Hippocampal formation (tissue), 2 donors: Measurements from ENCODE around the gene SP4.

Experiments used
- DNase-seq, 2 donors: peaks; one replicate each; lab custom pipeline; 2025; lab: John Stamatoyannopoulos, UW

SP4 gene

DNA sequence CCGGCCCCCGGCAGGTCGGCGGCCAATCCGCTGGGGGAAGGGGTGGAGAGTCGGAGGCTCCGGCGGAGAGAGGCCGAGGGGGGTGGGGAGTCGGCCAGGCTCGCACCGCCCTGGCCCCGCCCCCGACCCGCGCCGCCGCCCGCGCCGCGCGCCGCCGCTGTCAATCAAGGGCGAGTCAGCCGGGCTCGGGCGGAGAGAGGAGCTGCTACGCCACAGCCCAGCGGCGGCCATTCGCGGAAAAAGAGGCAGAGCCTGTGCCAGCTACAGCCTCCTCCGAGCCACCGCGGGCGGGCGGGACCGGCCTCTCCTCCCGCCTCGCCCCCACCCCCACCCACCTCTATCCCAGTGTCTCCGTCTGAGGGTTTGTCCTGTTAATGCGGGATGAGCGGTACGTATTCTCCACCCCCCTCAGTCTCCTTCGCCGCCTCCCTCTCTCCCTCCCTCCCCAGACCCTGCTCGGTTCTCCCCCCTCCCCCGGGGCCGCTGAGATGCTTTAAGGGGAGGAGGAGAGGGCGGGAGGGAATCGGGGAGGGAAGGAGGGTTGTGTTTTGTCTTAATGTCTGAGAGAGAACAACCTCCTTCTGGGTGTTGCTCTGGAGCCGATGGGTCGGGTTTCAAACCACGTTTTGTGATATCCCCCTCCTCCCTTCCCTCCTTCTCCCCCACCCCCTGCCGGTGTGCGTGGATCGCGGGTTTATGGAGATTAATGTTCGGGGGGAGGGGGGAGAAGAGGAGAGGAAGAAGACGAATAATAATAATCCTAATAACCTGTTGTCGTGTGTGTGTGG lies at the start of gene SP4:
Gene SP4 (plus strand): TSS at position 213 of the 788 bp plus-strand sequence. CDS start 169 bp downstream, at position 382.
- DNase-seq = peak; percentile 94 to 97

DNA sequence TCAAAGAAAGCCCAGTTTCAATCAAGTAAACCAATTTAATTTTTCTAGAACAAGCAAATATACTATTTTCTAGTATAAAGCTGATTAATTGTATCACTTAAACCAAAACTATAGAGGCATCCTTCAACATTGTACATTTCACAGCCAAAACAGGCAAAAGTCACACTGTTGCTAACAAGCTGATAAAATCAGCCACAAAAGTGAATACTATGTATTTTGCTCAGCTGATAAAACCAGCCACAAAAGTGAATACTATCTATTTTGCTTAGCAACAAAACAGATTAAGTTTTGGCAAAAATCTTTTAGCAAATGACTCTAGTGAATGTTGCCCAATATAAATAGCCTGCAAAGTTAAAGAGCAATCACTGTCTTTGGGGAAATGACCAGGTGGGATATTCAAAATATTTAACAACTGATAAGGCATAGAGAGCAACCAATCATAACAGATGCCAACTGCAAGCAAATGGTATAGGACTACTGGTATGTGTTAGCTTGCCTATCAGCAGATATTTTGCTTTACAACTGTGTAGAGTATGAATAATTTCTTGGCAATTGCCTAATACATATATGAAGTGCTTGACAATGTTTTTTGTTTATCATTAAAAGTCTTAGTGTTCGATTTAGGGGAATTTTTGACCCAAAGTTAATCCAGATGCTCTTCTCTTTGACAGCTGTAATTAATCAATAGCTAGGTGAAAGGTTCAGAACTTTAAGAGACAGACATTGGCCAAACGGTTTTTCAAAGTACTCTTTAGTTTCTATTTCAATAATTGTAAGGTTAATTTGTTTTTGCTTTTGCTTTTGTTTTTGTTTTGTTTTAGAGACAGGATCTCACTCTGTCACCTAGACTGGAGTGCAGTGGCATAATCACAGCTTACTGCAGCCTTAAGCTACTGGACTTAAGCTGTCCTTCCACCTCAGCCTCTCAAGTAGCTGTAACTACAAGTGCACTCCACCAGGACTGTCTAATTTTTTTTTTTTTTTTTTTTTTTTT lies 44.4 kb upstream of the SP4 start:
- DNase-seq = no peak

DNA sequence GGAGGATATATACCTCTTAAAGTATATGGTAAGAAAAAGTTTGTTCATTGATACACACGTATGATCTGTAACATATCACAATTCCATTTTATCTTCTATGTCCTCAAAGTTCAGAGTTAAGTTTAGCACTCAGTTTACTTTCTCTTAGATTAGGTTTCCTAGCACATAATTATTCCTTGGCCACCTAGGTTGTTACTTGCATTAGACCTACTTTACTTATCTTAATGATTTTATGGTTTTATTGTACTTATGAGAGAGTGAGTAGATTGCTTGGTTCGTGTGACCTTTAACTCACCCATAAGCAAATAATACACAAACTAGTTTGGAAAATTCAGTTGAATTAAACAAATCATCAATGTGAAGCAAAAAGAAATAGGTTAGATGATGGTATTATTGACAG lies 33.9 kb upstream of the SP4 start:
- no peak for DNase-seq

DNA sequence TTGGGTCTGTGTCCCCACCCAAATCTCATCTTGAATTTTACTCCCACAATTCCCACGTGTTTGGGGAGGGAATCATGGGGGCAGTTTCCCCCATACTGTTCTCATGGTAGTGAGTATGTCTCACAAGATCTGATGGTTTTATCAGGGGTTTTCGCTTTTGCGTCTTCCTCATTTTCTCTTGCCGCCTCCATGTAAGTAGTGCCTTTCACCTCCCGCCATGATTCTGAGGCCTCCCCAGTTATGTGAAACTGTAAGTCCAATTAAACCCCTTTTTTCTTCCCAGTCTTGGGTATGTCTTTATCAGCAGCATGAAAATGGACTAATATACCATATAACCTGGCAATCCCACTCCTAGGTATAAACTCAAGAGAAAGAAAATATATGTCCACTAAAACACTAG lies 25.9 kb upstream of the SP4 start:
- DNase-seq = no peak

DNA sequence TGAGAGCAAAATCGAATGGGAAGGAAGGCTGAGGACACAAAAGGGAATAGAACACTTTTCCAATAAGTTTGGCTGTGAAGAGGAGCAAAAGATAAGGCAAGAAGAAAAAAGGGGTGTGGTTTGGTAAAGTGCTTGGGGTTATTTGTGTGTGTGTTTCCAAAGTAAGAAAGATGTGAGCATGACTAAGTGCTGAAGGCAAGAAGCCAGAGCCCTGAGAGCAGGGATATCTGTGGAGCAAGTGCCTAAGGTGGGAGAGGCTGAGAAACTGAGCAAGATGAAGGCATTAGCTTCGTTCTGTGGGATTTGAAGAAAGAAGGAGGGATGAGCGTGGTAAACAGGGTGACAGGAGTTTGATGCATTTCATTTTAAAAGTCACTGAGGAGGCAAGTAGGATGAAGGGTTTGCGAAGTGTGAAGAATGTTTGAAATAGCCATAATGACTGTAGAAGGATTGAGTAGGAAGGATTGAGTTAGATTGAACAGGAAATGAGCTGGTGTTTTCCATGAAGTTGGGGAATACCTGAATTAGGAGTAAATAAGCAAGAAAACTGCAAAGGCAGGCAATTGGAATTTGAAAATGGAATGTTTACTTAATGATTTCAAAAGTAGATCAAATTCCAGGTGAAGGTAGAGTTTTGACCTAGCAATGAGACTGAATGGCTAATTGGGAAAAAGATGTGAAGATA lies 19.9 kb upstream of the SP4 start:
- DNase-seq = no peak

DNA sequence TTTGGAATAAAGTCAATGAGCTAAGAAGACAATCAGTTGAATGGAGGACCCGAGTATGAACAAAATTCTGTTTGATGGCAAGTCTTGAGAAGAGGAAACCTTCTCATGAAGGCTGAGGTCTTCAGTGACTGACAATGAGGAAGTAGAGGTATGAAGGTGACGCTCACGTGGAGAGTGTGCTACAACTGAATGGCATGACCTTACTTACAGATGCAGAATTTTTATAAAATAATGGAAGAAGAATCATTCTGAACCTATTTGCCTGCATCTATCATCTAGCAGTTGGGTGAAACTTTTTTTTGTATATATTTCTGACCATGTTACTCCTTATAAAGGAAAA lies 19.4 kb upstream of the SP4 start:
- DNase-seq = no peak

DNA sequence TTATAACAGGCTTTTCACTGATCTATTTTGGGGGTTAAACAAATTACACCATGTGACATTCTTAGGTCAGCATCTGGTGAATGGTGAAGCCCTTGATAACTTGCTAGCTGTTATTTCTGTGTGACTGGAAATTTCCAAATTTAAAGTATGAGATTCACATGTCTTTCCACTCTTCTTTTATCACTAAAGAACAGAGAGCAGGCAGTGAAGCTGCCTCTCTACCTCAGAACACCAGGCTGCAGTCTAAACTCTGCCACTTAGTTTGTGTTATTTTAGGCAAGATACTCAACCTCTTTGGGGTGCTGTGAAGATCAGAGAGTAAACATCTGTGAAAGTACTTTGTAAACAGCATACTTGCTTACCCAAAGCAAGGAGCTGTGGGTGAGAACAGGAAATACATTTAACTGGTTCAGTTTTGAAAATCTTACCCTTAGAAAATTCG lies 15.5 kb upstream of the SP4 start:
- DNase-seq = no peak

DNA sequence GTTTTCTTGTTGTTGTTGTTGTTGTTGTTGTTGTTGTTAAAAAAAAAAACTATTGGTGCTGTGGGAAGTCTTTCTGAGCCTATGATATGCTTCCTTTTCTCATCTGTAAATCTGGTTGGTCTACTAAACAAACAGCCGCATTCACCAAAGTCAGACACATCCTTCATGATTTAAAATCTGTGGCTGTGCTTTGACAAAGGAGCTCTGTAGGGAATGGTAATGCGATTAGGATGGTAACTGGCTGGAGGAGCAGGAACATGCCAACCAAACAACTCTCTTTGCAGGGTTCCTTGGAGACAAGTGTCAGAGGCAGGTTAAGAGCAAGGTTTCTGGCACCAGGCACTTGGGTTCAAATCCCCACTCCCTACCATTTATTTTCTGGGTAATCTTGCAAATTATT lies 14.9 kb upstream of the SP4 start:
- DNase-seq = peak in 1 of 2 donors; percentile 6

DNA sequence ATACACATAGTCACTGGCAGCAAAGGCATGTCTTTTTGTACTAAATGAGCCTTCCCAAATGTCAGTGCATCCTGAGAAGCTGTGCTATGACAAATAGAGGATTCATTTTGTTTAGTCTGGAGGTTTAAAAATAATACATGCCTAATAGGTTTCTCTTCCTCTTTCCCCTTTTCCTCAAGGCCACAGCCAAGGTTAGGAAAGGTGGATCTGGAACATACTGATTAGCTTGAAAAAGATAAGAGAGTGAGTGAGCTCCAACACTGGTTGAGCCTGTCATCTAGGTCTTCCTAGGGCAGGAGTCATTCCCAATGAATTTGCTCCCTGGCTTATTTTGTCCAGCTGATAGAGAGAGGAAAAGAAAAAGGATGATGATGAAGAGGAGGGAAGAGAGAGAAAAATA lies 14.4 kb upstream of the SP4 start:
- DNase-seq = no peak

DNA sequence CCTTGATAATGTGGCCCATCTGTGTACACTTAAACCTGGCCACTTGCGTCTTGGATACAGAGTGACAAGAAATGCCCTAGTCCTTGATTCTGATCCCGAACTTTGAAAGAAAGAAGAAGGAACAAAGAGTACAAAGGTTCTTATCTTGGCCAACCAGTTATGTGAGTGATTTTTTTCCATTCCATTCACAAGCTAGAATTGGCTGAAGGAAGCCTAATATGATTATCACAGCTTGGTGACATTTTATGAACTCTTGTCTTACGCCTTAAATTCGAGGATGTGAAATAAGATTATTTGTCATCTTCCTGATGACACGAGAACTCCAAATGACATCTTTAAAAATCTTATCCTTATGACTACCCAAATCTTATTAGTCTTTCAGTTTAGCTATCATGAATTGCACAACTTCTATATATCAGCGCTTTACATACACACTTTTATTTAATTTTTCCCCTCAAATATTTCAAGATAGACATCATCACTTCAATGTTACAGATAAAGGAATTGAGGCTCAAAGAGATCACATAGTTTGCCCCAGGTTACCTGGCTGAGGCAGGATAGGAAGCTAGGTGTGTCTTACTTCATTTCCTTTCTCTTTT lies 13.0 kb upstream of the SP4 start:
- DNase-seq = no peak

DNA sequence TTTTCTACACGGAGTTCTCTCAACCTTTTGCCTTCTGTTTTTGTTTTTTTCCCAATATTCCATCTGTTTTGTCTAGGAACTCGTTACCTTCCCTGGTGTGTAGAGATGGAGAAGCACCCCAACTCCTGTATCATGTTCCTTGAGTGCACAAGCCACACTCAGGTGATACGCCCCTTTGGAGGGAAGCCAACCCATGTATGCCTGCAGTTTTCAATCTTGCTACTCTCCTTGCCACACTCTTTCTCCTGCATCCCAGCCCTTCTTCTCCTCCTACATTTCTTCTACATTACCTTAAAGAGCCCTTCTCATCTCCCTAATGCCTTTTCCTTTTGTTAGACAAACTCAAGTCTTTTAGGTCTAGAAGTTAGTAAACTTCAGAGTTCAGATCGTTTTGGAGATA lies 10.2 kb upstream of the SP4 start:
- DNase-seq = no peak

DNA sequence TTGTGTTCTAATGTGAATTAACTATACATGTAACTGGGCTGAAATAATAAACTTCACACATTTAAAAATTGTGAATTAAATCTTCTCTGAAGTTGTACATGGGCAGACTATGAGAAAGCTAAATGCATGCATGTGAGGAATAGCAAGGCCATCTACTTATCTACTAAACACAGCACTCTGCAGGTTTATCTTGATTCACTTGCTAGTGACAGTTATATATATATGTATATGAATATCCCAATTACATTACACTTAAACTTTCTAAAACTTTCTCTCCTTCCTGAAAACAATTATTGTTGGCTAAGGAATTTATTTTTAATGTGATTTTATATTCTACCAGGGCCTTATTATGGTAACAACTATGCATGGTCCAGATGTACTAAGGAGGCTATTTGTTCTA lies 5.1 kb upstream of the SP4 start:
- DNase-seq = no peak

DNA sequence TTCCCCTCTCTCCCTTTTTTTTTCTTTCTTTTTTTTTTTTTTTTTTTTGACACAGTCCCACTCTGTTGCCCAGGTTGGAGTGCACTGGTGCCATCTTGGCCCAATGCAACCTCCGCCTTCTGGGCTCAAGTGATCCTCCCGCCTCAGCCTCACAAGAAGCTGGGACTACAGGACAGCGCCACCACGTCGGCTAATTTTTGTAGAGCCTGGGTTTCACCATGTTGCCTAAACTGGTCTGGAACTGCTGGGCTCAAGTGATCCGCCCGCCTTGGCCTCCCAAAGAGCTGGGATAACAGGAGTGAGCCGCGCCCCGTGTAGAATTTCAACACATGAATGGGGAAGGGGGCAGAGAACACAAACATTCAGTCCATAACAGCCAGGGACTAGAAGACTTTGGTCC lies 2.6 kb upstream of the SP4 start:
- DNase-seq = no peak

DNA sequence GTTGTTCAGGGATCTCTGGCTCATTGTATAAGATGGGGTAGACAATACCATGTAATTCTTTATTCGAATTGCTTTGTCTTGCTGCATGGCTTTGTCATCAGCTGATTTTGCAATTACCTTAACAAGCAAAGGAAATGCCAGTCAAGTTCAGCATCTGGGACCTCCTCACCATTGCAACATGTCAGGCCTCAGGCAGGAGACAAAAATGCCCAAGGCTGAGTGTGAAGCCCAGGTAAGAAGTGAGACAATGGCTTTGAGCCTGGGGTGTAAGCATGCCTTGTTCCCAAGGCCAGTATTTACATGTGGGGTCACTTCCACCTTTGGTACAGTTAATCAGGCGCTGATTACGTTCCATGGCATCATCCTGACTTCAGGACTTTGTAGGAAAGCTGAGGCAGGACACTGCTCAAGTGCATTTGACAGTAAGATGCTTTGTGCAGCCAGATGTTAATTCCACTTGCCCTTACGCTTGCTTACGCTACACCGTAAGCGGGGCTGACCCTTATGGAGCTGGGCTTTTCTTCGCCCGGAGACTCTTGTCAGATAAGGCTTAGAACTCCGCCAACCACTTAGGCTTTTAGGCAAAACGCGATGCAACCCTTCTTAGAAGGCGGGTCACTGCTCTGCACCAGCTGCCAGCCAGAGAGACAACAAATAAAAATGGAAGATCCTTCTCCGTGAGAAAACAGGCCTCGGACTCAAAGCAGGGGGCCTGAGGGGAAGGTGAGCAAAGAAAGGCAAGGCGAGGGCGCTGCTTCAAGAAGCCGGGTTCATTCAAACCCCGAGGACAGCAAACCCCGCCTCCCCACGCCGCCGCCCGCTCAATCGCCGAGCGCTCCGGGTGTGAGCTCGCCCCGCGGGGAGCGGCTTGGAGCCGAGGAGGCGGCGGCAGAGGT lies 1.3 kb upstream of the SP4 start:
- DNase-seq = no peak

DNA sequence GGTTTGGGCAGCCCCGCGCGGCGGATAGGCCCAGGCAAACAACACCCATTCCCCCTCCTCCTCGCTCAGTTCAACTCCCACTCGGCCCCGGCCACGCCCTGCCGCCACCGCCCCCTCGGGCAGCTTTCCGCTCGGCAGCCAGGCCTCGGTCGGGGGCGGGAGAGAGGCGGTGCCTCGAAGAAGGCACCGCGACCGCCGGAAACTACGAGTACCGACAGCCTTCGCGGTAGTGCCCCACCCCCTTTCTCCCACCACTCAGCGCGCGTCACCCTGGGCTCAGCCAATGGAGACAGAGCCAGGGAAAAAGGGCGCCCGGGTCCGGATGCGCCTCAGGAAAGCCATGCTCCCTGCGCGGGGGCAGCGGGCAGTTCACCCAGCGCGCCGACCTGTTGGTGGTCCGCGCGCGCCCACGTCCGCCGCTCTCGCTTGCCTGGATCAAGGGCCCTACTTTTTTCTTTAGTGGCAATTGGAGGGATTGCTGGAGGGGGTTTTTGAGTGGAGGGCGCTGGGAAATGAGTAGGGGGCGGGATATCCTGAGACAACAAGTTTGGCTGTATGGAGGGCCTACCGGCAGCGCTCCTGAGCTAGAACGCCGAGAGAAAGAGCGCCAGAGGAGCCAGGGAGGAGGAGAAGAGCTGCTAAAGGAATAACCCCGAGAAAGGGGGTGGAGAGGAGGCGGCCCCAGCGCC lies 557 bp upstream of the SP4 start:
- peak; percentile 98 to 99 for DNase-seq

DNA sequence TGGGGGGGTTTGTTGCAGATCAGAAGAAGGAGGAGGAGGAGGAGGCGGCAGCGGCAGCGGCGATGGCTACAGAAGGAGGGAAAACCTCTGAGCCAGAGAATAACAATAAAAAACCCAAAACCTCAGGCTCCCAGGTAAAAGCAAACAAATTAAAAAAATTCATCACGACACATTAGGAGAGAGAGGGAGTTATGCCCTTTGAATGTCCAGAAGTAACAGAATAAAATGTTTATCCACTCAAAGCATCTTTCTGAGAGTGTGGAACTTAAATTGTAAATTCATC lies 717 bp downstream of the SP4 start:
- DNase-seq = no peak

DNA sequence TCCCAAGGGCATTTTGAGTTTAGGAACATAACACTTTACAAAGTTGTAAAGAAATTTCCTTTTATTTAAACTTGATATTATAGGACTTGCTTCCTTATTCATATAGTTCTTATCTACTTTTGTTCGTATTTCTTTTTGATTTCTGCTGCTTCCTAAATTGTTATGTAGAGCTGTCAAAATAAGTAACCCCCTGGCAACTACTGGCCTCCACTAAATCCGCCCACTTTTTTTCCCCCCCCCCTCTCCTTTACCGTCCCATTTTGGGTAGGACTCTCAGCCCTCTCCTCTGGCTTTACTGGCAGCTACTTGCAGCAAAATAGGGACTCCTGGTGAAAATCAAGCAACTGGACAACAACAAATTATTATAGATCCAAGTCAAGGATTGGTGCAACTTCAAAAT lies 1.1 kb downstream of the SP4 start:
- DNase-seq = no peak

DNA sequence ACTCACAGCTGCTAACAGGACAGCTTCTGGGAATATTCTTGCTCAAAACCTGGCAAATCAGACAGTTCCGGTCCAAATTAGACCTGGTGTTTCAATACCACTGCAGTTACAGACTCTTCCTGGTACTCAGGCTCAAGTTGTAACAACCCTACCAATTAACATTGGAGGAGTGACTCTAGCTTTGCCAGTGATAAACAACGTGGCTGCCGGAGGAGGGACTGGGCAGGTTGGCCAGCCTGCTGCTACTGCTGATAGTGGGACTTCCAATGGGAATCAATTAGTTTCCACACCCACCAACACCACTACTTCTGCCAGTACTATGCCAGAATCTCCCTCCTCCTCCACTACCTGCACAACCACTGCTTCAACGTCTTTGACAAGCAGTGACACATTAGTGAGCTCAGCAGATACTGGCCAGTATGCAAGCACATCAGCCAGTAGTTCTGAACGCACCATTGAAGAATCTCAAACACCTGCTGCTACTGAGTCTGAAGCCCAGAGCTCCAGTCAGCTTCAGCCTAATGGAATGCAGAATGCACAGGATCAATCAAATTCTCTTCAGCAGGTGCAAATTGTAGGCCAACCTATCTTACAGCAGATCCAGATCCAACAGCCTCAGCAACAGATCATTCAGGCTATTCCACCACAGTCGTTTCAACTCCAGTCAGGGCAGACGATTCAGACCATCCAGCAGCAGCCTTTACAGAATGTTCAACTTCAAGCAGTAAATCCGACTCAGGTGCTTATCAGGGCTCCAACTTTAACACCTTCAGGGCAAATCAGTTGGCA lies 2.1 kb downstream of the SP4 start:
- no peak for DNase-seq

DNA sequence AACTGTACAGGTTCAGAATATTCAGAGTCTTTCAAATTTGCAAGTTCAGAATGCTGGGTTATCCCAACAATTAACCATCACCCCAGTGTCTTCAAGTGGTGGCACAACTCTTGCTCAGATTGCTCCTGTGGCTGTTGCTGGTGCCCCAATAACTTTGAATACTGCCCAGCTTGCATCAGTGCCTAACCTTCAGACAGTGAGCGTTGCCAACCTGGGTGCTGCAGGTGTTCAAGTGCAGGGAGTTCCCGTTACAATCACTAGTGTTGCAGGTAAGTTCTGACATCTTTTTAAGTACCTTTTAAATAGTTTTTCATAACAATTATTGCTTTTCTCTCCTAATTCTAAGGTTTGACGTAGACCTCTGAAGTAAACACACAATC lies 2.7 kb downstream of the SP4 start:
- DNase-seq = no peak
